Large intestine (tissue), 3 donors: ENCODE measurements around the gene GPR143. TPM values are rescaled to one million over a fixed set of nuclear protein-coding genes. Genes with fewer than 3 reads are reported as not detected.
"Not testable (repeated sequence)": the region's sequence is repeated elsewhere in the genome, so short reads cannot be mapped to it uniquely, and the experiment has no call there.

Experiments used
- DNase-seq, 2 donors: peaks; one replicate each; pipeline versions ENCODE4 v3.0.0 to v3.0.0-alpha.2; 2013
- H3K27ac ChIP-seq: one replicate; pipeline ENCODE4 v1.5.1; 2013; ENCODE audit warnings: low read length
- H3K27me3 ChIP-seq: 2 replicates; pipeline ENCODE4 v1.6.1; 2013; ENCODE audit warnings: low read length; ENCODE audit not compliant: control insufficient read depth, insufficient read depth
- H3K36me3 ChIP-seq: 2 replicates; pipeline ENCODE4 v1.6.1; 2013; ENCODE audit warnings: low read length; ENCODE audit not compliant: control insufficient read depth, insufficient read depth
- H3K4me1 ChIP-seq: one replicate; pipeline ENCODE4 v1.6.1; 2013; ENCODE audit warnings: low read length; ENCODE audit not compliant: control insufficient read depth, insufficient read depth
- H3K4me3 ChIP-seq: one replicate; pipeline ENCODE4 v1.5.1; 2013; ENCODE audit warnings: low read length
- H3K9me3 ChIP-seq: one replicate; pipeline ENCODE4 v1.6.1; 2013; ENCODE audit warnings: mild to moderate bottlenecking, low read depth, low read length, moderate library complexity; ENCODE audit not compliant: control insufficient read depth
- WGBS: methylation state at CpG from one replicate; pipeline ENCODE4 v1.1.5; 2013; ENCODE audit warnings: low lambda C conversion rate; ENCODE audit not compliant: insufficient coverage; 5-methylcytosine and 5-hydroxymethylcytosine counted together
- polyA plus RNA-seq: library from polyadenylated mRNA; unstranded; fragments of 120-200 nt; gene quantifications from one replicate; pipeline ENCODE4 v1.2.1, GENCODE V29; 2013

GPR143 gene
- polyA plus RNA-seq, 1 donor, result 5.2 TPM

DNA sequence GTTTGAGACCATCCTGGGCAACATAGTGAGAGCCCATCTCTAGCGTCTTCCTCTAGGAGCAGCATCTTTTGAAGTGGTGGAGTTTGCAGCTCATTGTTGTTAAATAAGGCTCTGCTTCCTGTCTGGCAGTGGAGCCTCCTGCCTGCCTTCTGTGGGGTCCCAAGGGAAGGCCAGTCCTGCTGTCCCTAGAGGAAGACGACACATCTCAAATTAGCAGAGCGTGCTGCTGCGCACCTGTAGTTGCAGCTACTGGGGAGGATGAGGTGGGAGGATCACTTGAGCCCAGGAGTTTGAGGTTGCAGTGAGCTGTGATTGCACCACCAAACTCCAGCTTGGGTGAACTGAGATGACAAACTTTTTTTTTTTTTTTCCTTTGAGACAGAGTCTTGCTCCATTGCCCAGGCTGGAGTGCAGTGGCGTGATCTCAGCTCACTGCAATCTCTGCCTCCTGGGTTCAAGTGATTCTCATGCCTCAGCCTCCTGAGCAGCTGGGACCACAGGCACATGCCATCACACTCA, 2.7 kb upstream of the GPR143 start:
- H3K4me3 ChIP-seq, H3K9me3 ChIP-seq, H3K27me3 ChIP-seq, H3K27ac ChIP-seq, H3K4me1 ChIP-seq, H3K36me3 ChIP-seq, DNase-seq: not testable (repeated sequence)
- WGBS, result no CpG with 5 or more reads among the region's 5 CpGs

- no CpG with 5 or more reads among the region's 6 CpGs for WGBS
- DNase-seq, result peak in 1 of 2 donors; percentile 38
- H3K27ac ChIP-seq, result no peak overlapping the region
Observed at GRCh38 chrX:9767375-9767774, 1.7 kb upstream of the GPR143 start.

DNA sequence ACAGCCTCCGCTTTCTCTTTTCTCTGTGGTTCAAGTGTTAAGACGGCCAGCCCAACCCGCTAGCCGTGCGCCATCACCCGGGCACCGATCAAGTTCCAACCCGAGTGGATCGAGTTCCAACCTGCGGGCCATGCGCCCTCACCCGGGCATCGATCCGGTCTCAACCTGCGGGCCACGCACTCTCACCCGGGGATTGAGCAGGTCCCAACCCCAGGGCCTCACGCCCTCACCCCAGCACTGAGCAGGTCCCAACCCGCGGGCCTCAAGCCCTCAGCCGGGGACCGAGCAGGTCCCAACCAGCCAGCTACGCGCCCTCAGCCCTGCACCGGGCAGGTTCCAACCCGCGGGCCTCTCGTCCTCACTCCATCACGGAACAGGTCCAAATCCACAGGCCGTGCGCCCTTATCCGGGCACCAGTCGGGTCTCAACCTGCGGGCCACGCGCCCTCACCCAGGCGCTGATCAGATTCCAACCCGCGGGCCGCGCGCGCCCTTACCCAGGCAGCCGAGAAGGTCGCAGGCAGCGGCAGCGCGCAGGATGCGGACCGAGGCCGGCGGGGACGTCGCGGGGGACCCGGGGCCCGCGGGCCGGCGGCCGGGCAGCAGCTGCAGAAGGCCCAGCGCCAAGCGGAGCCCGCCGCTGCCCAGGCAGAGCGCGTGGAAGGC, 443 bp downstream of the GPR143 start:
- Histone ChIP-seq H3K27me3 (peaks cover 4% of the 10 kb centered on the region), H3K36me3 (no peaks in the 10 kb centered on the region), H3K4me3 (no peak overlapping the region), H3K9me3 (no peaks in the 10 kb centered on the region), H3K4me1 (no peaks in the 10 kb centered on the region), H3K27ac (no peak overlapping the region)
- peak in 1 of 2 donors; percentile 32 for DNase-seq
- no CpG with 5 or more reads among the region's 67 CpGs for WGBS

More at GRCh38 chrX:9767375-9767774, 1.7 kb upstream of the GPR143 start:
- Histone ChIP-seq H3K4me3 (no peak overlapping the region), H3K9me3 (no peaks in the 10 kb centered on the region), H3K27me3 (peaks cover 4% of the 10 kb centered on the region), H3K4me1 (no peaks in the 10 kb centered on the region), H3K36me3 (no peaks in the 10 kb centered on the region)

GRCh38 chrX:9759337-9759736, 6.3 kb downstream of the GPR143 start:
- H3K36me3 ChIP-seq, result no peaks in the 10 kb centered on the region
- H3K4me1 ChIP-seq, result no peaks in the 10 kb centered on the region
- no peaks in the 10 kb centered on the region for H3K27me3 ChIP-seq
- H3K4me3 ChIP-seq, result no peak overlapping the region
- WGBS, result no CpG with 5 or more reads among the region's 8 CpGs
- no peaks in the 10 kb centered on the region for H3K9me3 ChIP-seq
- H3K27ac ChIP-seq, result no peak overlapping the region
- no peak for DNase-seq

DNA sequence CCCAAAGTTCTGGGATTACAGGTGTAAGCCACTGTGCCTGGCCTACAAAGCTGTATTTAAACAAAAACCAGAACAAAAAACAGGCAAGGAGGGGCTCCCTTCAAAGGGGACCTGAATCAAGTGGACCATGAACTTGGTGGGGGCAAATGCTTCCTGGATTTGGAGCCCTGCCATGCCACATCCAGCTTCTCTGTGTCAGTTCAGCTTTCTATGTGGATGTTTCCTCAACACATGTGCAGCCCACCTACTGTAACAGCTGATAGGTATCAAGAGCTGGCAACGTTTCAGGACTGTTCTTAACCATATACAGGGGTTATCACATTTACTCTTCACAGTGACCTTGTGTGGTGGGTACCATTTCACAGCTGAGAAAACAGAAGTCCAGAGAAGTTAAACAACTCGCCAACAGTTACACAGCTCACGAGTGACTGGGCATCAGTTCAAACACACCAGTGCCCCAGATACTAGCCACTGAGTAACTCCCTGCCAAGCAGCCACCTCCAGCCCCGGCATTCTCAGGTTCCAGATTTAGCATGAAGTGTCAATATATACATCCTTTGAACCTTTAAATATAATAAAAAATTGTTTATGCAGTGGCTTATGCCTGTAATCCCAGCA, 7.5 kb downstream of the GPR143 start:
- Histone ChIP-seq H3K36me3 (no peaks in the 10 kb centered on the region), H3K27me3 (no peaks in the 10 kb centered on the region), H3K27ac (no peak overlapping the region), H3K9me3 (no peaks in the 10 kb centered on the region), H3K4me1 (no peaks in the 10 kb centered on the region), H3K4me3 (no peak overlapping the region)
- no CpG with 5 or more reads among the region's 4 CpGs for WGBS
- no peak for DNase-seq

DNA sequence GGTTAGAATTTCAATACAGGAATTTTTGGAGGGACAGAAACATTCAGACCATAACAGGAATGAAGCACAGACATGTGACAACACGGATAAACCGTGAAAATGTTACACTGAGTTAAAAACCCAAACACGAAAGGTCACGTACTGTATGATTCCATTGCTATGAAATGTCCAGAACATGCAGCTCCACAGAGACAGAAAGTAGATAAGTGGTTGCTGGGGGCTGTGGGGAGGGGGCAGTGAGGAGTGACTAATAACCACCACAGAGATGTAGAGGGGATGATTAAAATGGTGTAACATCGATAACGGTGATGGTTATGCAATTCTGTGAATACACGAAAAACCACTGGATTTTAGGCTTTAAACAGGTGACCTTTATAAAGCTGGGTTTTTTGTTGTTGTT, 8.3 kb downstream of the GPR143 start:
- no peak overlapping the region for H3K27ac ChIP-seq
- WGBS, result no CpG with 5 or more reads among the region's 7 CpGs
- H3K4me3 ChIP-seq, result no peak overlapping the region
- no peaks in the 10 kb centered on the region for H3K9me3 ChIP-seq
- no peaks in the 10 kb centered on the region for H3K4me1 ChIP-seq
- H3K36me3 ChIP-seq, result no peaks in the 10 kb centered on the region
- H3K27me3 ChIP-seq, result no peaks in the 10 kb centered on the region
- no peak for DNase-seq

DNA sequence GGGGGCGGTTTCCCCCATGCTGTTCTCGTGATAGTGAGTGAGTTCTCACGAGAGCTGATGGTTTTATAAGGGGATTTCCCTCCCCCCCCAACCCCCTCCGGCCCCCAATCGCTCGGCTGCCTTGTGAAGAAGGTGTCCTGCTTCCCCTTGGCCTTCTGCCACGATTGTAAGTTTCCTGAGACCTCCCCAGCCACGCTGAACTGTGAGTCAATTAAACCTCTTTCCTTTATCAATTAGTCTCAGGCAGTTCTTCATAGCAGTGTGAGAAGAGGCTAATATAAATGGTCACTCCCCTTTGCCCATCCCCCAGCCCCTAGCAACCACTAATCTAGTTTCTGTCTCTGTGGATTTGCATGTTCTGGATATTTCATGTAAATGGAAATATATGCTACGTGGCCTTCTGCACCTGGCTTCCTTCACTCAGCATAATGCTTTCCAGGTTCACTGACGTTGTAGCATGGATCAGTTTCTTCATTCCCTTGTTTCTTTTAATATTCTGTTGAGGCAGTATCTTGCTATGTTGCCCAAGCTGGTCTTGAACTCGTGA, 16.4 kb downstream of the GPR143 start:
- no peak for DNase-seq
- H3K9me3 ChIP-seq, result no peaks in the 10 kb centered on the region

DNA sequence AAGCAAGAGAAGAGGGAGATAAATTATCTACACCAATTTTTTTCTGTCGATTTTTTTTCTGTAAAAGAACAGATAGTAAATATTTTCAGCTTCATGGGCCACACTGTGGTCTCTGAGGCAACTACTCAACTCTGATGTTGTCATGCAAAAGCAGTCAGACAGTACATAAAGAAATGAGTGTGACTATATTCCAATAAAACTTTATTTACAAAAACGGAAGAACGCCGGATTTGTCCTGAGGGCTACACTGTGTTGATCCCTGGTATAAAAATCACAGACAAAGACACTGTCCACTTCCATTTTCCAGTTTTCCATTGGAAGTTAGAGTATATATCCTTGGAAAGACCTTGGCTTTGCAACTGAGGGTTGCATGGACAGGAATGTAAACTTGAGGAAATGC, 18.0 kb downstream of the GPR143 start:
- no peaks in the 10 kb centered on the region for H3K36me3 ChIP-seq
- no peaks in the 10 kb centered on the region for H3K27me3 ChIP-seq
- no peaks in the 10 kb centered on the region for H3K4me1 ChIP-seq
- no peak overlapping the region for H3K4me3 ChIP-seq
- DNase-seq, result no peak
- WGBS, result no CpG with 5 or more reads among the region's 4 CpGs
- no peak overlapping the region for H3K27ac ChIP-seq
- H3K9me3 ChIP-seq, result no peaks in the 10 kb centered on the region

More for the DNA sequence above, 16.4 kb downstream of the GPR143 start:
- no peak overlapping the region for H3K27ac ChIP-seq
- H3K4me3 ChIP-seq, result no peak overlapping the region
- WGBS, result no CpG with 5 or more reads among the region's 11 CpGs
- H3K4me1 ChIP-seq, result no peaks in the 10 kb centered on the region
- H3K36me3 ChIP-seq, result no peaks in the 10 kb centered on the region
- no peaks in the 10 kb centered on the region for H3K27me3 ChIP-seq

DNA sequence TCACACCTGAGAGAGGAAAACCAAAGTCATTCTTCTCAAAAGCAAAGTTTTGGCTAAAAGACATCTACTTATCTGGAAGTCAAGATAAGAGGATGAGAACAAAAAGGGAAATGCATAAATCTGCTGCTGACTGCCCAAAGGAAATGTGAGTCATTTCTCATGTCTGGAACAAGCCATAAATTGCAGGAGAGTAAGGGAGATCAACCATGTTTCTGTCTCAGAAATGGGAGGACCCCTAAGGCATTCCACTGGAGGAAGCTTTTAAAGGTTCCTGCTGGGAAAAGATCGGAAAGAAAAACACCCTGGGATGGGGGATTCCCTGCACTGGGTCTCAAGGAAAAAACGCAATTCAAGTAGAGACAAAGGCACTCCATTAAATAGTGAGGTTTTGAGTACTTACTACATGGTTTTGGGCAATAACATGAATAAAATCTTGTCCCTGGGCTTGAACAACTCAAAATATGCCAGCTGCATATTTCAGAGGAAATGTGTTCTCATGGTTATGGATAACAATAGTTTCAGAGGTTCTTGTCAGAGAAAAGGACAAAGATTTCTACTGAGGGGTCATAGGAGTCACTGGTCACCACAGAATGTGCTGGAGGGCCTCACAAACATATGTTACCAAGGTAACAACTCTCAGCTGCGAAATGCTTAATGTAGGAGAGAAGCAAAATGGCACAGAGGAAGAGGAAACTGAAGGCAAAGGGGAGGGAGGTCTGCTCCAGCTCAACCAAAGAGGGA, 19.3 kb downstream of the GPR143 start:
- no CpG with 5 or more reads among the region's 3 CpGs for WGBS
- H3K27ac ChIP-seq, result no peak overlapping the region
- no peak for DNase-seq
- H3K4me1 ChIP-seq, result no peaks in the 10 kb centered on the region
- no peaks in the 10 kb centered on the region for H3K9me3 ChIP-seq
- H3K4me3 ChIP-seq, result no peak overlapping the region
- no peaks in the 10 kb centered on the region for H3K27me3 ChIP-seq
- no peaks in the 10 kb centered on the region for H3K36me3 ChIP-seq

DNA sequence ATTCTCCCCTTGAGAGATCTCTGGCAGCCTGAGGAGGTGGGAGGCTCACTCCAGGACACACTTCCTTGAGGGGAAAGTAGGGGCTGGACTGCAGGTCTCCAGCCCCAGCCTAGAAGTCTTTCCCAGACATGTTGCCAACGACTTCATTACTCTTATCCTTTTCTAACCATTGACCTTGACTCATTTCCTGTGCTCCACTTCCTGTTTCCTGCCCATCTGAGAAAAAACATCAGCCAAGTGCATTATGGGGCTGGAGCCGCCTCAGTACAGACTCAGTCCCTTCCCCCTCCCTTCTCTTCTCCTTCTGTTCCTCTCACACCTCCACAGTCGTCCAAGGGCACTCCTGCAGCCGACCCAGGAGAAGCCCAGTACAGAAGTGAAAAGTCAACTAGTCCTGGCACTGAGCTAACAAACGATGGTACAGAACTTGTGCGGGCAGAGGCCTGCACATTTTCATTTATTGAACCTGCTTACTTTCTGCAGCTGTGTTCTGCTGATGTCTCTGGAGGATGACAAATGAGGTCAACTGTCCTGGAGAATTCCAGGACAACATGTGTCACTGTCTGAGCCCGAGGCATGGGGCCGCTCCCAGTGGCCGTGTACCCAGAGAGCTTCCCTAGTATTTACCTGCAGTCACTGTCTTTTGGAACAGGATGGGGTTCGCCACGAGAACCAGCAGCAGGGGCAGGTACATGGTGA, 20.1 kb downstream of the GPR143 start:
- no peaks in the 10 kb centered on the region for H3K27me3 ChIP-seq
- no peaks in the 10 kb centered on the region for H3K36me3 ChIP-seq
- no CpG with 5 or more reads among the region's 11 CpGs for WGBS
- H3K9me3 ChIP-seq, result no peaks in the 10 kb centered on the region
- H3K27ac ChIP-seq, result no peak overlapping the region
- DNase-seq, result no peak
- H3K4me1 ChIP-seq, result no peaks in the 10 kb centered on the region
- no peak overlapping the region for H3K4me3 ChIP-seq
